ENCODE data around the gene MEIOB.

The MEIOB gene

GRCh38 chr16:1874854-1875253 is 2.9 kb upstream of the MEIOB start:
- DNase-seq = no peak

GRCh38 chr16:1870365-1871082 is 1.4 kb downstream of the MEIOB start:
- DNase-seq = no peak

- no peak for DNase-seq
These were observed 5.9 kb downstream of the MEIOB start for GRCh38 chr16:1865902-1866690.

- DNase-seq = no peak
These were observed 8.1 kb downstream of the MEIOB start for GRCh38 chr16:1863681-1864460.

- no peak for DNase-seq
These were observed 9.6 kb downstream of the MEIOB start for GRCh38 chr16:1862394-1862793.

GRCh38 chr16:1861730-1862129 is 10.2 kb downstream of the MEIOB start:
- no peak for DNase-seq

- DNase-seq = no peak
These were observed 12.3 kb downstream of the MEIOB start for GRCh38 chr16:1859650-1860049.

- no peak for DNase-seq
These were observed 13.6 kb downstream of the MEIOB start for GRCh38 chr16:1858189-1858865.

GRCh38 chr16:1857433-1858097 is 14.4 kb downstream of the MEIOB start:
- DNase-seq = no peak

GRCh38 chr16:1851793-1852192 is 20.2 kb downstream of the MEIOB start:
- DNase-seq = no peak

- no peak for DNase-seq
These were observed 21.0 kb downstream of the MEIOB start for GRCh38 chr16:1850981-1851380.

- no peak for DNase-seq
These were observed 25.5 kb downstream of the MEIOB start for GRCh38 chr16:1846416-1846815.

- no peak for DNase-seq
These were observed 26.0 kb downstream of the MEIOB start for GRCh38 chr16:1845985-1846384.

GRCh38 chr16:1839554-1839953 is 32.4 kb downstream of the MEIOB start:
- DNase-seq = no peak

- no peak for DNase-seq
These were observed 37.9 kb downstream of the MEIOB start for GRCh38 chr16:1834096-1834495.

GRCh38 chr16:1832838-1833454 is 39.0 kb downstream of the MEIOB start:
- DNase-seq = peak; percentile 10 to 30

- DNase-seq = no peak
These were observed 40.5 kb downstream of the MEIOB start for GRCh38 chr16:1831186-1832075.

GRCh38 chr16:1830213-1830612 is 41.8 kb downstream of the MEIOB start:
- no peak for DNase-seq

- DNase-seq = no peak
These were observed 43.1 kb downstream of the MEIOB start for GRCh38 chr16:1828645-1829410.
